Measurements from ENCODE around the gene SOX5.

Gene SOX5

GRCh38 chr12:23669691-23670090, 279.8 kb downstream of the SOX5 start:
- DNase-seq: no peak

GRCh38 chr12:23666866-23667265, 282.6 kb downstream of the SOX5 start:
- DNase-seq: no peak

GRCh38 chr12:23662966-23663365, 286.5 kb downstream of the SOX5 start:
- no peak for DNase-seq

GRCh38 chr12:23659131-23659530, 290.3 kb downstream of the SOX5 start:
- no peak for DNase-seq

DNA sequence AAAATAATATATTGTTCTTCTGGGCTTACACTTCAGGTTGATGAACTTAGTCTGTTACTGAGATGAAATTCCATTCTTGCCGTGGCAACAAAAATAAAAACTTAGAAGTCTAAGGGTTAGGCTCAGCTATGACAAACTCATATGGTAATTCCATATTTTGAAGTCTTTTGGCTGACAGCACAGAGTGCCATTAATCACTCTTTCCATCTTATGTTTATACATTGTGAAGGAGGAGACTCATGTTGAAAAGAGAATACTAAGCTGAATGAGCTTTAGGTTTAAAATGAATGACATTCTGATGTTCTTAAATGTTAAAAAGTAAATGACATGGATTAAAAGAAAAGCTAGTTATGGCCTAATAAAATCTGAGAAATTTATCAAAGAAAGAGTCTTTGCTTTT, 291.9 kb downstream of the SOX5 start:
- DNase-seq: no peak

DNA sequence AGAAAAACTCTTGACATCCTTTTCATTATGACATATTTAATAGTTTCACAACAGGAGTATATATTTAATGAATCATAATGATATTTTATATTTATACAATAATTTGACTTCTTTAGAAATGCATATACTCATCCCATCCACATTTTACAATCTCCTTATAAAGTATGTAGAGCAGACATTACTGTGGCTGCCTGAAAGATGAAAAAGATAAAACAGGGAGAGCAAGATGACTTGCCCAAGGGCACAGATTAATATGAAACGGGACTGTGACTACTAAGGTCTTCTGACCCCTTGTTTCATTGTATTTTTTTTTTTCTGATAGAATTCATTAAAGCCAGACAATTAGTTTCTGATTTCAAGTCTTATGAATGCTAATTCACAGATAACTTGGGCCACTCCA, 293.6 kb downstream of the SOX5 start:
- no peak for DNase-seq

- no peak for DNase-seq
Observed at GRCh38 chr12:23655112-23655511, 294.4 kb downstream of the SOX5 start.

DNA sequence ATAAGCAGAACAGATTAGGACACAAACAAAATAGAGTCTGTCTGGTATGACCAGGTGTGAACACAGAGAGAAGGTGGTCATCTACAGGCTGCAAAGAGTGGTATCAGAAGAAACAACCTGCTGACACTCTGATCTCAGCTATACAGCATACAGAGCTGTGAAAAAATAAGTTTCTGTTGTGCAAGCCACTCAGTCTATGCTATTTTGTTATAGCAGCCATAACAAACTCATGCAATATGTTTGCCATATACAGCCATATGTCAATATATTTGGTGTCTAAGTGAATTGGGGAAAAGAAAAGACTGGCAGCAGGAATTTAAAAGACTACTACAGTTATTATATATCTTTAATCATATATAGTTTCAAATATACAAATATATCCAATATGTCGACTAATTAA, 300.9 kb downstream of the SOX5 start:
- no peak for DNase-seq

GRCh38 chr12:23640754-23641153, 308.7 kb downstream of the SOX5 start:
- DNase-seq: no peak

DNA sequence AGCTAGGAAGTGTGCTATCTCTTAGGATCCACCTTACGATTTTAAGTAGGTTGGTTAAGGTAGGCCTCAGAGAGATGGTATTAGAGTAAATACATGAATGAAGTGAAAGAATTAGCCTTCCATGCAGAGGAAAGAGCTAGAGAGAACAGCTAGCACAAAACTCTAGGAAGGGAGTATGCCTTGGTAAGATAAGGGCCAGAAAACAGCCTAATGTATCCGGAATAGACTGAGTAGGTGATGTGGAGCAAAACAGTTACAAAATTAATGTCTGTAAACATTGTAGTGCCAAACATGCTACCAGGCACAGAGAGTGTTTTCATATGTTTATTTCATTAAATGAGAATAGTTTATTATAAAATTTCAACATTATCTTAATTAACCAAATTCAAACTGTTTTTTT, 315.1 kb downstream of the SOX5 start:
- no peak for DNase-seq

GRCh38 chr12:23631786-23632377, 317.6 kb downstream of the SOX5 start:
- DNase-seq: no peak

DNA sequence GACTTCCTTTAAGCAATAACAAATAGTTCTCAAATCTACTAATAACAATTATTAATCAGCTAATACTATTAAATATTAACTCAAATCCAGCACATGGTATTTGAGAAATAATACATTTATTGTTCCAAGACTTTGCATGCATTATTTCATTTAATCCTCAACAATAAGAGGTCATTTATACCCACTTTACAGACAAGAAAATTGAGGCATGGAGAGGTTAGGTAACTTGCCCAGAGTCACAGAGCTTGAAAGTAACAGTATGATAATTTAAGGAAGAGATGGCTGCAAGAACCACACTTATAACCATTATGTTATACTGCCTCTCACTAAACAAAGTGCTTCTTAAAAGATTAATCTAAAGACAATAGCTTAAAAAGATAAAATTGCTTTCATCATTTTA, 318.9 kb downstream of the SOX5 start:
- no peak for DNase-seq

GRCh38 chr12:23628806-23629205, 320.7 kb downstream of the SOX5 start:
- DNase-seq: no peak

- no peak for DNase-seq
Observed at GRCh38 chr12:23626791-23627190, 322.7 kb downstream of the SOX5 start.

DNA sequence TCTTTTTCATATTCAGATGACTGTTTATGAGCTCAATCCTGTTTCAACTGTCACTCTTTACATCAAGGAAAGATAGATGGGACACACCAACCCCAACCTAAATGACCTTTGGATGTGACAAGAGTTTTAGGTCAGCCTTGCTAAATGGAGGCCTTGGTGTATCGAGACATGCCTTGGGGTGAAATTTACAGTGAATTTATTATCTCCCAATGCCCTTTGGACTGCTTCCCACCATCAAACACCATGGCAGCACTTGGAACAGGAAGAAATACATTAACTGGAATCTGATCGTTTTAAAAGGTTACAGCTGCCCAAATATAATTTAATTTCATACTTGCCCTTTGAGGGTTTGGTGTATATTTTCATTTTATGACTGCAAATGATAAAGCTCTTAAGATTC, 327.6 kb downstream of the SOX5 start:
- no peak for DNase-seq

GRCh38 chr12:23618718-23619117, 330.8 kb downstream of the SOX5 start:
- no peak for DNase-seq

DNA sequence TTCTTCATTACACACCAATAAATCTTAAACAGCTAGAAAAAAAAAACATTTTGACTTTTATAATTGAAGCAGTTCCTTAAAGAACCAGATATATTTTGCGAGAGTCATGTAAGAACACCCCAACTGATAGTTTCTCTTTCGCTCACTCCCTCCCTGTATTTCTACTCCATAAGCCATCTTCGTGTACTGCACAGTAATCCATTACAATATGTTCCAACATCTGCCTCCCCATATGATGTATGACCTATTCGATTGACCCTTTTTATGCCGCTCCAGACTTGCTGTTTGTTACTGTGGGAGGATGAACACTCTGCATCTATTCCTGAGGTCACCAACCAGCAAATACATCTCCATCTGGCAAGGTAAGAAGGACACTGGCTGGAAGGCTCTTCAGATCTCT, 331.7 kb downstream of the SOX5 start:
- DNase-seq: no peak

DNA sequence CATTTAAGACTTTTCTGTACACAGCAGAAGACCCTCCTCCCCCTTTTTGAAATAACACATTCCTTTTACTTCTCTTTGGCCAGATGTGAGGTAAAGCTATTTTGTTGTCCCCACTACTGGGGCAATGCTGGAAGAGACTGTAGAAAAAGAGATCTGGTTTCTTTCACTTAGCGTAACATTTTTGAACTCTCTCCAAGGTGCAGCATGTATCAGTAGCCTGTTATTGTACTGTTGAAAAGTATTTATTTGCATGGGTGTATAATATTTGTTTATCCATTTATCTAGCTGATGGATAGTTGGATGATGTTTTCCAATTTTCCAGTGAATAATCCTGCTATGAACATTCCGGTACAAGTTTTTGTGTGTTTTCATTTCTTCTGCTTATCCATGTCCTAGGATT, 335.2 kb downstream of the SOX5 start:
- no peak for DNase-seq

DNA sequence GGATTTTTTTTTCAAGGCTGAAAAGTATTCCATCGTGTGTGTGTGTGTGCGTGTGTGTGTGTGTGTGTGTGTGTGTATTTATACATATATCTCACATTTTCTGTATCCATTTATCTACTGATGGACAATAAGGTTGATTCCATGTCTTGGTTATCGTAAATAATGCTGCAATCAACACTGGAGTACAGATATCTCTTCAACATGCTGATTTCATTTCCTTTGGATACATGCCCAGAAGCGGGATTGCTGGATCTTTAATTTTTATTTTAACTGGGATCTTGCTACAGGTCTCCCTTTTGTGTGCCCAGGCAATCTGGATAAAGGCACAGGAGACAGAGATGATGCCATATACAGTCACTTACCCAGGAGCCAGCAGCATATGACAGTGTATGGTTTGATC, 338.1 kb downstream of the SOX5 start:
- no peak for DNase-seq

GRCh38 chr12:23600919-23601318, 348.6 kb downstream of the SOX5 start:
- no peak for DNase-seq

DNA sequence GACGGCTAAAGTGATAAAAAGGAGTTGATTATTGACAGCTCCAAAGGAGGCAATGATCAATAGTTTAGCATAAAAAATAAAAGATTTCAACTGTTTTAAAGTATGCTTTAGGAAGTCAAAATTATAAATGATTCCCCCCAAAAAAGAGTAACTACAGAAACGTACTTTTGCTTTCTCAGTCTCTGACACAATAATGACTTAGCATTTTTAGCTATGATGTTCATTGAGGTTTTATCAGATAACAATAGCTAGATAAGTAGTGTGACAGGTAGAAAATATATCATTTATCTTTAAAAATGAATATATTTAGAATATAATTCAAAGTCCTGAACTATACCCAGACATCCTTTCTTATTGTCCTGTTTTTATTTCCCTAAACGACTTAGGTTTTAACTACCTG, 352.9 kb downstream of the SOX5 start:
- DNase-seq: no peak

GRCh38 chr12:23587833-23588559, 361.5 kb downstream of the SOX5 start:
- no peak for DNase-seq

DNA sequence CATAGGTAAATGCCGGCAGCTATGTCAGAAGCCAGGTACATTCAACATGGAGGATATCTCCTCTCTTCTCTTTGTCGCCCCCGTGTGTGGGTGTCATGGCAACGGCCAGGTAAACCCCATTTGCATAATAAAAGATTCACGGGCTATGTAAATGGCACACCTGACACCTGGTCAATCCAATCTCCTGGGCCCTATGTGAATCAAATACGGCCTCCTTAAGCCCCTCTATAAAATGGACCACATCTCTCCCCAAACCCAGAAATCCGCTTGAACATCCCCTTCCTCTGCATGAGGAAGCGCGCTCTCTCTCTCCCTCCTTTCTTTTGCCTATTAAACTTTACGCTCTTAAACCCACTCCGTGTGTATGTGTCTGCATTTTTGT, 363.7 kb downstream of the SOX5 start:
- DNase-seq: no peak

GRCh38 chr12:23585156-23585781, 364.2 kb downstream of the SOX5 start:
- no peak for DNase-seq

- DNase-seq: no peak
Observed at GRCh38 chr12:23581913-23582312, 367.6 kb downstream of the SOX5 start.

Measured in activated CD4-positive, alpha-beta T cell treated with anti-CD3 and anti-CD28 coated beads, Interleukin-2, amount 50 U/mL, for 4 hours (primary cell).